IgD-negative memory B cell (primary cell): Measurements from ENCODE around the gene CER1. TPM values are rescaled to one million over a fixed set of nuclear protein-coding genes. Genes with fewer than 3 reads are reported as not detected.

Experiments used
- H3K27ac Mint-ChIP-seq, 3 donors: one replicate each; pipeline ENCODE4 v1.8.0; 2020 to 2022; ENCODE audit warnings: mild to moderate bottlenecking in 3 of 3, mixed read lengths in 3 of 3, moderate library complexity in 1 of 3
- H3K27me3 Mint-ChIP-seq: one replicate; pipeline ENCODE4 v1.8.0; 2021; ENCODE audit warnings: mixed read lengths
- H3K36me3 Mint-ChIP-seq: one replicate; pipeline ENCODE4 v1.8.0; 2020; ENCODE audit warnings: mild to moderate bottlenecking, mixed read lengths
- H3K4me1 Mint-ChIP-seq, 3 donors: one replicate each; pipeline ENCODE4 v1.8.0; 2020 to 2022; ENCODE audit warnings: mixed read lengths in 3 of 3, mild to moderate bottlenecking in 1 of 3
- H3K4me3 Mint-ChIP-seq, 4 donors: one replicate each; pipeline ENCODE4 v1.8.0; 2020 to 2022; ENCODE audit warnings: mild to moderate bottlenecking in 4 of 4, mixed read lengths in 4 of 4, moderate library complexity in 3 of 4
- H3K9me3 Mint-ChIP-seq, 3 donors: one replicate each; pipeline ENCODE4 v1.8.0; 2020 to 2021; ENCODE audit warnings: mixed read lengths in 3 of 3, mild to moderate bottlenecking in 1 of 3
- polyA plus RNA-seq: library from polyadenylated mRNA; unstranded; fragments of 300-500 nt; fragmentation: Illumina TruSeq; gene quantifications from one replicate; pipeline ENCODE4 v1.2.3, GENCODE V29; 2021

CER1 gene
- polyA plus RNA-seq: not detected

DNA sequence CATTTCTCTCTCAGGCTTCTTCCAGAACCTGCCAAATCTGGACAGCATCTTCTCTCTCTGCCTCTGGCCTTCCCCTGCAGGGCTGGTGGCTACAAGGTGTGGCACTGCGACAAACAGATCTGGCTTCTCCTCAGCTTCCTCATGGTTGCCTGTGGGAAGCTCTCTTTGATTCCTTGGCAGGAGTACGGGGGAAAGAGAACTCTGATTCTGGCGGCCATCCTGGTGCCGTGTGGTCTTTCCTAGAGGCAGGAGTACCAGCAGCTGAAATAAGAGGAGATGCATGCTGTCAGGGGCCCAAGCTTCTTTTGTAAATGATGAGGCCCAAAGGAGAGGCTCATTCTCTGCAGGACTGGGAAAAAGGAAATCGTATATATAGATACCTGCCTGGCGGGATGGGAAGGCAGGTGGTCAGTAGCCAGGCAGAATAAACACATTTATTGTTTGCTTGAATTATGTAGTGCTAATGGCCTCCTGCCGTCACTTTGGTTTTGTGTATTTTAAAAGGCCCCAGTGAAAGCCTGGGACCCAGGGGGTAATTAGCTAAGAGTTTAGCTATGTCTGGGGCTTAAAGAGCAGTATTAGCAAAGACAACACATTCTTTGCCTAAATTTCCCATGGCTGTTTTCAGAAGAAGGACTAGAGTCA is at the start of gene CER1:
TSS of gene CER1 (minus strand) at position 343 of the 645 bp plus-strand sequence. CDS start at position 282, 61 bp downstream.
- peaks cover 2% of the 10 kb centered on the region for H3K36me3 Mint-ChIP-seq
- H3K4me1 Mint-ChIP-seq: no peaks in the 10 kb centered on the region
- H3K27ac Mint-ChIP-seq: no peak within 1 kb of the TSS
- H3K4me3 Mint-ChIP-seq: no peak within 1 kb of the TSS
- H3K27me3 Mint-ChIP-seq: peaks cover 14% of the 10 kb centered on the region
- peaks cover 0 to 2% (median 2%) of the 10 kb centered on the region in 3 donors for H3K9me3 Mint-ChIP-seq

GRCh38 chr9:14770592-14770991 is 48.1 kb upstream of the CER1 start:
- no peaks in the 10 kb centered on the region for H3K36me3 Mint-ChIP-seq
- H3K27ac Mint-ChIP-seq: no peak overlapping the region
- H3K4me3 Mint-ChIP-seq: no peak overlapping the region
- peaks cover 0 to 4% (median 2%) of the 10 kb centered on the region in 3 donors for H3K4me1 Mint-ChIP-seq
- H3K27me3 Mint-ChIP-seq: peaks cover 1% of the 10 kb centered on the region
- H3K9me3 Mint-ChIP-seq: no peaks in the 10 kb centered on the region

DNA sequence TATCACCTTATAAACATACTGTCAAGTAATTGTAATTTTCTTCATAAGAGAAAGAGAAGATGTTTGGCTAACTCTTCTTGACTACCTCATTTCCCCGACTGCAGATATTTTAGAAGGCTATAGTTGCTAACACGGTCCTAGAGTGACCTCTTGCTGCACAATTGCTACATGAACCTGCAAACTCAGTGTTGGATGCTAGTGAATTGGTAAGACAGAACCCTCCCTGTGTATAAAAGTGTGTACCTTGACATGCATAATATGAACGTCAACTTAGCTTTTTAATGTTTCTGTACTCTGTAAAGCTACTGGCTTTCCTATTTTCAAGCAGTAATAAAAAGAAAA is 46.7 kb upstream of the CER1 start:
- no peaks in the 10 kb centered on the region for H3K9me3 Mint-ChIP-seq
- no peak overlapping the region for H3K4me3 Mint-ChIP-seq
- H3K27me3 Mint-ChIP-seq: peaks cover 1% of the 10 kb centered on the region
- no peaks in the 10 kb centered on the region for H3K36me3 Mint-ChIP-seq
- H3K4me1 Mint-ChIP-seq: peaks cover 0 to 4% (median 2%) of the 10 kb centered on the region in 3 donors
- H3K27ac Mint-ChIP-seq: no peak overlapping the region

GRCh38 chr9:14768405-14769229 is 46.1 kb upstream of the CER1 start:
- no peaks in the 10 kb centered on the region for H3K9me3 Mint-ChIP-seq
- H3K4me3 Mint-ChIP-seq: no peak overlapping the region
- peaks cover 1% of the 10 kb centered on the region for H3K27me3 Mint-ChIP-seq
- peaks cover 0 to 4% (median 2%) of the 10 kb centered on the region in 3 donors for H3K4me1 Mint-ChIP-seq
- no peak overlapping the region for H3K27ac Mint-ChIP-seq
- no peaks in the 10 kb centered on the region for H3K36me3 Mint-ChIP-seq

DNA sequence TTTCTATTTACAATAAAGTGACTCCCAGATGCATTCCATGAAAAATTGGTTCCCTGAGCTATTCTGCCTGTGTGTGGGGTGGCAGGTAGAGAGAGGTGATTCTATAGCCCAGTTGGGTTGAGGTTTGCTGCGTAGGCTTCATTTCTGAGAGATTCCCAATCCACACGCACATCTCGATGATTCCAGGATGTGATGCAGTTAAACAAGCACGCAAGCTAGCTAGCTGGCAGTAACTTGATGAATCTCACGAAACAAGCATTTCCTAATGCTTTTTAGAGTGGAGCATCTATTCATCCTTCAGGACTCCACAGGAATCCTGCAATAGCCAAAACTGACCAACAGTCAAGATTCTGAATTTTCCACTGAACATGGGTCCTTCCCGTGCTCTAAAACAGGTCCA is 43.8 kb upstream of the CER1 start:
- peaks cover 0 to 4% (median 2%) of the 10 kb centered on the region in 3 donors for H3K4me1 Mint-ChIP-seq
- no peak overlapping the region for H3K4me3 Mint-ChIP-seq
- no peak overlapping the region for H3K27ac Mint-ChIP-seq
- no peaks in the 10 kb centered on the region for H3K9me3 Mint-ChIP-seq
- H3K36me3 Mint-ChIP-seq: no peaks in the 10 kb centered on the region
- peaks cover 6% of the 10 kb centered on the region for H3K27me3 Mint-ChIP-seq

GRCh38 chr9:14761584-14761983 is 39.1 kb upstream of the CER1 start:
- no peak overlapping the region for H3K4me3 Mint-ChIP-seq
- H3K27ac Mint-ChIP-seq: no peak overlapping the region
- peaks cover 0 to 1% (median 0%) of the 10 kb centered on the region in 3 donors for H3K4me1 Mint-ChIP-seq
- H3K9me3 Mint-ChIP-seq: no peaks in the 10 kb centered on the region
- H3K27me3 Mint-ChIP-seq: peaks cover 8% of the 10 kb centered on the region
- no peaks in the 10 kb centered on the region for H3K36me3 Mint-ChIP-seq

- Mint-ChIP-seq H3K4me3 (no peak overlapping the region), H3K27me3 (peaks cover 10% of the 10 kb centered on the region), H3K36me3 (no peaks in the 10 kb centered on the region), H3K4me1 (peaks cover 0 to 1% (median 0%) of the 10 kb centered on the region in 3 donors), H3K27ac (no peak overlapping the region), H3K9me3 (no peaks in the 10 kb centered on the region)
Observed at GRCh38 chr9:14760060-14760459, 37.5 kb upstream of the CER1 start.

DNA sequence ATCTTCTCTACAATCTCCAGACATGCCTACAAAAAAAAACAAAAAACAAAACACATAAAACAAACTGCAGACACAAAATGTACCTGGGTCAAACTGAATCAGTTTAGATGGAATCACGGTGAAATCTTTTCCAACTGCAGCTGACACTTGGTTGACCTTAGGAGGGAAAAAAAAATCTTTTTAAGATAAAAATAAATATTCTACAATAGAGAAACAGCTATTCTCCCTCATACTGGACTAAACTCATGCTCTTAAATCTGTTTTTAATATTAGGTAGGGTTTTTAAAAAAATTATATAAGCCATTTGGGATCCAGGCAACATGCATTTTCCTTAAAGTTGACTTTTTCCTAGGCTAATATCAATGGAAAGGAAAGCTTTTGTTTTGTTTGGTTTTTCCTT is 33.8 kb upstream of the CER1 start:
- H3K4me1 Mint-ChIP-seq: peaks cover 0 to 10% (median 4%) of the 10 kb centered on the region in 3 donors
- peaks cover 12% of the 10 kb centered on the region for H3K27me3 Mint-ChIP-seq
- H3K9me3 Mint-ChIP-seq: no peaks in the 10 kb centered on the region
- H3K27ac Mint-ChIP-seq: no peak overlapping the region
- no peaks in the 10 kb centered on the region for H3K36me3 Mint-ChIP-seq
- no peak overlapping the region for H3K4me3 Mint-ChIP-seq

GRCh38 chr9:14752871-14753270 is 30.3 kb upstream of the CER1 start:
- Mint-ChIP-seq H3K4me3 (no peak overlapping the region), H3K4me1 (peaks cover 0 to 9% (median 4%) of the 10 kb centered on the region in 3 donors), H3K27ac (no peak overlapping the region), H3K27me3 (peaks cover 12% of the 10 kb centered on the region), H3K9me3 (no peaks in the 10 kb centered on the region), H3K36me3 (no peaks in the 10 kb centered on the region)

DNA sequence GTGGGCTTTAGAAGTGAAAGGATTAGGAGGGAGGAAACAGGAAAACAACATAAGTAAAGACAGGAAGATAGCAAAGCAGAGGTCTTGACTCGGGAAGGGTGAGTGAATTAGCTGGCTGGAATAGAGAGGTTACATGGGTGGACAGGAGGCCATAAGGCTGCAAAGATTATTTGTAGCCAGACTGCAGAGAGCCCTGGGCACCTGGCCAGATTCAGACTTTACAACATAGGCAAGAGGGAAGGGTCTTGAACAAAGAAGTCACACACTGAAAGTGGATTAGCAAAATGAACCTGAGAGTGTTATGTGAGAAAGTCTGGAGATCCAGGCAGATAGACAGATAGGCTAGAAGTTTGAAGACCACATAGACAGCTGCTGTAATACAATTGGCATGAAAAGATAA is 29.7 kb upstream of the CER1 start:
- Mint-ChIP-seq H3K9me3 (no peaks in the 10 kb centered on the region), H3K4me1 (peaks cover 0 to 9% (median 4%) of the 10 kb centered on the region in 3 donors), H3K4me3 (peak overlapping the region in 1 of 4 donors; percentile 46), H3K36me3 (no peaks in the 10 kb centered on the region), H3K27me3 (peaks cover 12% of the 10 kb centered on the region), H3K27ac (no peak overlapping the region)

DNA sequence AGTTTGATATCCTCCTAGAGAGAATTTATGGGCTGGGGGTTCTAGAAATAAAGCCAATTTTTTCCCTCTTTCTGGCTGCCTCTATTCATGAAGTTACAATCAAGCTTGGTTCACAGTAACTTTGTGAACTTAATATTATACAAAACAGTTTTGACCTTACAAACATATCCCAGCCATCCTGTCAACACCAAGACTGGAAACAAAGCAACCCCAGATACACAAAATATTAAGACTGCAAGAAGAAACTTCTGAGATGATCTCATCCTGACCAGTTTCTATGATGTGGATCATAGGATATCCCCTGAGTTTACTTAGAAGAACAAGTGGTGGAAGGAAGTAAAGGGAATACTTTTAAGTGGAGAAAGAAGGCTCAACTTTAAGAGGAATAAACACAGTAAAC is 28.3 kb upstream of the CER1 start:
- Mint-ChIP-seq H3K4me1 (peaks cover 0 to 9% (median 4%) of the 10 kb centered on the region in 3 donors), H3K27ac (no peak overlapping the region), H3K9me3 (no peaks in the 10 kb centered on the region), H3K36me3 (no peaks in the 10 kb centered on the region), H3K4me3 (no peak overlapping the region), H3K27me3 (peaks cover 14% of the 10 kb centered on the region)

DNA sequence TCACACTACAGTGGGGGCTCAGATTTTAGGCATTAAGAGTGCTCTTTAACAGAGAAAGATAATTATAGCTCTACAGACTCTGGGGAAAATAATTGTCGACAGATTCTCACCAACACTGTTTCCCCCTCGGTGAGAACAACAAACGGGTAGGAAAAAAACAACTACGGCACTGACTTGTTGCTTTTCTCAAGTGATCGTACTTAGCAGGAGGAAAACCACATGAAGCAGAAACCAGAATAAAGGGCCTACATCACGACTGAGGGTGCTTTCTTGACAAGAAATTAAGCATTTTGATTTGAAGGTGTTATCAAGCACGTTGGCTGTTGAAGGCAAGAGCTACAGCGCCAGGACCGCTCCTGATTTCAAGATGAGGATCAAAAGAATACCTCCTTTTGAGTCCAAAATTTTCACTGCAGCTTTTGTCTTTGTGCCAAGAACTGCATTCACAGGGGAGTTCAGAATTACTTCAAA is 27.2 kb upstream of the CER1 start:
- H3K4me1 Mint-ChIP-seq: peaks cover 0 to 9% (median 4%) of the 10 kb centered on the region in 3 donors
- no peak overlapping the region for H3K27ac Mint-ChIP-seq
- no peak overlapping the region for H3K4me3 Mint-ChIP-seq
- H3K9me3 Mint-ChIP-seq: peaks cover 0 to 2% (median 0%) of the 10 kb centered on the region in 3 donors
- H3K27me3 Mint-ChIP-seq: peaks cover 11% of the 10 kb centered on the region
- no peaks in the 10 kb centered on the region for H3K36me3 Mint-ChIP-seq

GRCh38 chr9:14748373-14748772 is 25.8 kb upstream of the CER1 start:
- Mint-ChIP-seq H3K27ac (no peak overlapping the region), H3K36me3 (no peaks in the 10 kb centered on the region), H3K9me3 (peaks cover 0 to 3% (median 3%) of the 10 kb centered on the region in 3 donors), H3K27me3 (peaks cover 8% of the 10 kb centered on the region), H3K4me1 (peaks cover 0 to 9% (median 4%) of the 10 kb centered on the region in 3 donors), H3K4me3 (no peak overlapping the region)

DNA sequence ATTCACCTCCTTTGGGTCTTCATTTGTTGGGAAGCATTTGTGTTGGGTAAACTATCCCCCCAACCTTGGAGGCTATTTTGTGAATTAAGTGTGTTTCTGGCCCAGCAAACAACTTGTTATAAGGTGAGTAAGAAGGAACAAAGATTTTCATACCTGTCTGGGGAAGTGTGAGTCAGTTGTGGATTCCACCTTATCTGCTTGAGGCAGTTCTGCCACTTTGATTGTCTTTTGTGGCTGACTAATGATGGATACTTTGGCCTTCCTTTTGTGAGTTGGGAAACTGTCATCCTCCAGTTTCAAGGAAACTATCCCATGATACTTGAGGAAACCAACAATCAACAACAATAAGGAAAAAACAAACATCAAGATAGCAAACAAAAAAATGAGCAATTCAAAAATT is 24.6 kb upstream of the CER1 start:
- Mint-ChIP-seq H3K4me1 (peaks cover 0 to under 1% (median 0%) of the 10 kb centered on the region in 3 donors), H3K9me3 (peaks cover 0 to 3% (median 3%) of the 10 kb centered on the region in 3 donors), H3K27me3 (peaks cover 8% of the 10 kb centered on the region), H3K36me3 (no peaks in the 10 kb centered on the region), H3K4me3 (no peak overlapping the region), H3K27ac (no peak overlapping the region)

DNA sequence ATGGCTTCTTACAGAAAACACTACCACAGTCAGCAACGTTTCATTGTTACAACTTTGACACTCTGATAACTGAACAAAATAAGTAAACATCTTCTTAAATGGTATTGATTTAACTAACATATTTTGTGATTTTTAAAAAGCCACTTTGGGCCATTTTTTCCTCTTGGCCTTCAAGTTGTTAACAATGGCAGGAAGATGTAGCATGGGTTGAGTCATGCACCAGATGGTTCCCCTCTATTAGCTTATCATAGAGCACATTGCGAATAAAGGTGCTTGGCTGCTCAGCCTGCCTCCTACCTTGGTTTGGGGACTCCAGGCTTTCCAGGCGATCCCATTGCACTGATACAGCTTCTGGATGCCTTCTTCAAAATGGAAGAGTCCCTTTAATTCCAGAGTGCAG is 24.1 kb upstream of the CER1 start:
- Mint-ChIP-seq H3K27ac (no peak overlapping the region), H3K4me1 (no peaks in the 10 kb centered on the region), H3K36me3 (no peaks in the 10 kb centered on the region), H3K4me3 (no peak overlapping the region), H3K27me3 (peaks cover 8% of the 10 kb centered on the region), H3K9me3 (peaks cover 0 to 3% (median 3%) of the 10 kb centered on the region in 3 donors)
